Inferior parietal cortex (tissue), 1 donor: ENCODE results near the gene LRPPRC.
A peak's percentile ranks its signal among the peaks of the same experiment; 100 is the strongest.
"Not testable (repeated sequence)": the region's sequence is repeated elsewhere in the genome, so short reads cannot be mapped to it uniquely, and the experiment has no call there.

ENCODE experiments used
- DNase-seq: peaks from one replicate; pipeline ENCODE4 v3.0.0-alpha.2; 2016; ENCODE audit errors: extremely low spot score

The LRPPRC gene

GRCh38 chr2:43995733-43996533 is at the start of gene LRPPRC:
Gene LRPPRC, minus strand, starts transcription at chr2:43995989. Its CDS starts 42 bp downstream, at chr2:43995947.
- DNase-seq, result peak; percentile 97

GRCh38 chr2:44045061-44045460 is 49.3 kb upstream of the LRPPRC start:
- DNase-seq, result no peak

- peak; percentile 93 for DNase-seq
These were observed 48.5 kb upstream of the LRPPRC start for GRCh38 chr2:44044281-44044720.

GRCh38 chr2:44040365-44040764 is 44.6 kb upstream of the LRPPRC start:
- DNase-seq, result no peak

GRCh38 chr2:44038277-44038676 is 42.5 kb upstream of the LRPPRC start:
- DNase-seq, result no peak

GRCh38 chr2:44037221-44037620 is 41.4 kb upstream of the LRPPRC start:
- no peak for DNase-seq

- DNase-seq, result no peak
These were observed 38.2 kb upstream of the LRPPRC start for GRCh38 chr2:44033947-44034346.

- not testable (repeated sequence) for DNase-seq
These were observed 31.3 kb upstream of the LRPPRC start for GRCh38 chr2:44027076-44027475.

- no peak for DNase-seq
These were observed 20.5 kb upstream of the LRPPRC start for GRCh38 chr2:44016282-44016681.

GRCh38 chr2:44015239-44015638 is 19.4 kb upstream of the LRPPRC start:
- no peak for DNase-seq

GRCh38 chr2:44013205-44013604 is 17.4 kb upstream of the LRPPRC start:
- not testable (repeated sequence) for DNase-seq

- peak; percentile 15 for DNase-seq
These were observed 14.5 kb upstream of the LRPPRC start for GRCh38 chr2:44010266-44010665.

GRCh38 chr2:44009136-44009735 is 13.4 kb upstream of the LRPPRC start:
- no peak for DNase-seq

GRCh38 chr2:44005846-44006245 is 10.1 kb upstream of the LRPPRC start:
- DNase-seq, result no peak

GRCh38 chr2:44004735-44005602 is 9.2 kb upstream of the LRPPRC start:
- no peak for DNase-seq

GRCh38 chr2:44001716-44002115 is 5.9 kb upstream of the LRPPRC start:
- no peak for DNase-seq

- no peak for DNase-seq
These were observed 2.5 kb upstream of the LRPPRC start for GRCh38 chr2:43998263-43998662.

- DNase-seq, result no peak
These were observed 2.4 kb downstream of the LRPPRC start for GRCh38 chr2:43993437-43993836.

- DNase-seq, result no peak
These were observed 6.2 kb downstream of the LRPPRC start for GRCh38 chr2:43989545-43989944.

- no peak for DNase-seq
These were observed 9.2 kb downstream of the LRPPRC start for GRCh38 chr2:43986600-43986999.

- no peak for DNase-seq
These were observed 10.4 kb downstream of the LRPPRC start for GRCh38 chr2:43985359-43985758.

- DNase-seq, result no peak
These were observed 11.3 kb downstream of the LRPPRC start for GRCh38 chr2:43984533-43984932.
